Retinal pigment epithelial cell (primary cell): ENCODE results near the gene GRM4.

Experiments
- DNase-seq: peaks from one replicate; pipeline ENCODE4 v3.0.0-alpha.2; 2010; ENCODE audit warnings: low read depth
- H3K4me3 ChIP-seq: 2 replicates; pipeline ENCODE4 v1.5.1; 2011; ENCODE audit warnings: mild to moderate bottlenecking, low read length, control low read depth, moderate library complexity
- TF ChIP-seq, protein P1 (sequence below): conservative IDR thresholded peaks from 2 replicates; pipeline ENCODE4 v1.5.1; 2011; ENCODE audit warnings: low read depth, low read length, control low read depth, inconsistent platforms

GRM4 gene

DNA sequence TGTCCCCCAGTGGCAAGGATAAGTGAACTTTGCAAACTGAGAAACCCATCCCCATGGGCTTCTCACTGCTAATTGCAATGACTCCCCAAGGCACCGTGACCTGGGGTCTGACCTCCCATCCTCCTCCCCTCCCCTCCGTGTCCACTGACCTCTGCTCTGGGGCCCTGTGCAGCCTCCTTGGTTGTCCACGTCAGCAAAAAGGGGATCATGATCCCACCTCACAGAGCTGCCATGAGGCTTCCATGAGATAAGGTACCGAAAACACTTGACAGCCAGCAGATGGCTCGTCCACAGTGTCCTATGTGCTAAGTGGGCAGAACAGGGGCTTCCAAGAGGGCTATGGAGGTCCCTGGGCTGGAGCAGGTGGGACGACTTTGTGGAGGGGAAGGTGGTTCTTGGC is 104.5 kb downstream of the GRM4 start:
- DNase-seq, result no peak
- TF ChIP-seq, protein P1, sequence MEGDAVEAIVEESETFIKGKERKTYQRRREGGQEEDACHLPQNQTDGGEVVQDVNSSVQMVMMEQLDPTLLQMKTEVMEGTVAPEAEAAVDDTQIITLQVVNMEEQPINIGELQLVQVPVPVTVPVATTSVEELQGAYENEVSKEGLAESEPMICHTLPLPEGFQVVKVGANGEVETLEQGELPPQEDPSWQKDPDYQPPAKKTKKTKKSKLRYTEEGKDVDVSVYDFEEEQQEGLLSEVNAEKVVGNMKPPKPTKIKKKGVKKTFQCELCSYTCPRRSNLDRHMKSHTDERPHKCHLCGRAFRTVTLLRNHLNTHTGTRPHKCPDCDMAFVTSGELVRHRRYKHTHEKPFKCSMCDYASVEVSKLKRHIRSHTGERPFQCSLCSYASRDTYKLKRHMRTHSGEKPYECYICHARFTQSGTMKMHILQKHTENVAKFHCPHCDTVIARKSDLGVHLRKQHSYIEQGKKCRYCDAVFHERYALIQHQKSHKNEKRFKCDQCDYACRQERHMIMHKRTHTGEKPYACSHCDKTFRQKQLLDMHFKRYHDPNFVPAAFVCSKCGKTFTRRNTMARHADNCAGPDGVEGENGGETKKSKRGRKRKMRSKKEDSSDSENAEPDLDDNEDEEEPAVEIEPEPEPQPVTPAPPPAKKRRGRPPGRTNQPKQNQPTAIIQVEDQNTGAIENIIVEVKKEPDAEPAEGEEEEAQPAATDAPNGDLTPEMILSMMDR, result no peak
- H3K4me3 ChIP-seq, result no peak overlapping the region

DNA sequence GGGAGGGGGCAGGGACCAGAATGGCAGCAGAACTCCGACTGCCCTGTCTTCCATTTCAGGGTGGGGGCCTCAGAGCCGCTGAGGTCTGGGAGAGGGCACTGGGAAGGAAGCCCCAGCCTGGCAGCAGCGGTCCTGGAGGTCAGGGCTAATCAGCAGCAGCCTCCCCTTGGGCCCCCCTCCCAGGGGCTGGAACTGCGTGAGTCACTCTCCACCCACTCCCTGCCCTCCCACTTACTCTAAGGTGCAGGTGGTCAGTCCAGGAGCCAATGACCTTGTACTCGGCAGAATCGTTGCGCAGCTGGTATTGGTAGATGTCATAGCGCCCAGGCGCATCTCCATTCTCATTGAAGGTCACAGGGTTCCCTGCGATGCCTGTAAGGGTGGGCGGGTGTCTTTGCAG is 105.9 kb downstream of the GRM4 start:
- no peak for DNase-seq
- no peak overlapping the region for H3K4me3 ChIP-seq
- TF ChIP-seq, protein P1, result no peak

DNA sequence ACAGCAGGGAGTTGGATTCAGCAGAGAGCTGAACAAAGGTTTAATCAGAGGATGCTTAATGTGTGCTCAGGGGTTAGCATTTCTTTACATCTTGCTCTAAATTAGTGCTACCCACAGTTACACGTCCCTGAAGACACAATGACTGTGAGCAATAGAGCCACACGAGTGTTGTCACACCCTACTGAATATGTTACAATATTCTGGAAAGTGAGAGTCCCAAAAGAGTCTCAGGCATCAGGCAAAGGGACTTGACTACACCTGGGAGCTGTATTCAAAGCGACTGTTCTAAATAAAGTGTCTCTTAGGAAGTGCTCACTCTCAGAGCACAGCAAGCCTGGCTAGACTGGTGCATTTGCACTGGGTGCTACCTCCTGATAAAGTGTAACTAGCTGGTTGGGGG is 108.7 kb downstream of the GRM4 start:
- no peak overlapping the region for H3K4me3 ChIP-seq
- TF ChIP-seq, protein P1, result no peak
- DNase-seq, result no peak

DNA sequence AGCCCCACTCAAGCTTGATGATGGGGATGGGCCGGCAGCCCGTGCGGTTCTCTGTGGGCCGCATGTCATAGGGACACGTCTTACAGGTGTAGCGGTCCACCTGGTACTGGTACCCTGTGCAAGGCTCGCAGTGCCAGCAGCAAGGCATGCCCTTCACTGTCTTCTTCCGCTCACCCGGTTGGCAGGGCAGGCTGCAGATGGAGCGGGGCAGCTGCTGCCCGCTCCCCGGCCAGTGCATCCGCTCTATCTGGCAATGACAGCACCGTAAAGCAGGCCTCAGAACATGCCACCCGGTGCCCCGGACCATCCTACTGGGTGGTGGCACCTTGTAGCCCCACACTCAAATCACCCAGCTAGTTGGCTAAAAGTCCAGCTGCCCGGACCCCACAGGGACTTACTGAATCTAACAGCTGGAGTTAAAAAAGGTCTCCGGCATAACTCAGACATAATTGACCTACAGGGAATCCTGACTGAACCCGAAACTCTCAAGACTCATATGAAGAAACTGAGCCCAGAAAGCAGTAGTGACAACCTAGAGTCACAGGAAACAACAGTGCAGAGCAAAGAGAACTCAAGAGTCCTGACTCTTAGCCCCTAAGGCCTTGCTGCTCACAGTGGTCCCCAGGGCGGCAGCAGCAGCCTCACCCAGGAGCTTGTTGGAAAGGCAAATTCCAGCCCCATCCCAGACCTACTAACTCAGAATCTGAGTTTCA is 109.4 kb downstream of the GRM4 start:
- H3K4me3 ChIP-seq, result no peak overlapping the region
- TF ChIP-seq, protein P1, result no peak

DNA sequence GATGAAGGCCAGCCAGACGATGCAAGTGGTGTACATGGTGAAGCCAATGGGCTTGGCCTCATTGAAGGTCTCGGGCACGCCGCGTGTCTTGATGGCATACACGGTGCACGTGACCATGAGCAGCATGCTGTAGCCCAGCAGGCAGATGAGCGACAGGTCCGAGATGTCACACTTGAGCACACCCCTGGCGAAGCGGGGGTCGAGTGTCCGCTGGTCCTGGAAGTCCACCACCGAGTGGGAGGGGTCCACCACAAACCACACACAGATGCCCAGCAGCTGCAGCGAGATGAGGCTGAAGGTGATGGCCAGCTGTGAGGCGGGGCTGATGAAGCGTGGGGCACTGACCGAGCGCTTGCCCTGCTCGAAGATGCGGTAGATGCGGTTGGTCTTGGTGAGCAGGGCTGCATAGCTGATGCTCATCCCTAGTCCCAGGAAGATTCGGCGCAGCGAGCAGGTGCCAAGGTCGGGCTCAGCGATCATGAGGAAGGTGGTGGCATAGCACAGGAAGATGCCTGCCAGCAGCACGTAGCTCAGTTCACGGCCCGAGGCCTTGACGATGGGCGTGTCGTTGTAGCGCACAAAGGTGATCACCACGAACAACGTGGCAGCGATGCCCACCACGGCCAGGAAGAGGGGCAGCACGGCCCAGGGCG is 110.1 kb downstream of the GRM4 start:
- no peak overlapping the region for H3K4me3 ChIP-seq
- DNase-seq, result no peak
- TF ChIP-seq, protein P1, result no peak

More for the DNA sequence above, 109.4 kb downstream of the GRM4 start:
- DNase-seq, result no peak

DNA sequence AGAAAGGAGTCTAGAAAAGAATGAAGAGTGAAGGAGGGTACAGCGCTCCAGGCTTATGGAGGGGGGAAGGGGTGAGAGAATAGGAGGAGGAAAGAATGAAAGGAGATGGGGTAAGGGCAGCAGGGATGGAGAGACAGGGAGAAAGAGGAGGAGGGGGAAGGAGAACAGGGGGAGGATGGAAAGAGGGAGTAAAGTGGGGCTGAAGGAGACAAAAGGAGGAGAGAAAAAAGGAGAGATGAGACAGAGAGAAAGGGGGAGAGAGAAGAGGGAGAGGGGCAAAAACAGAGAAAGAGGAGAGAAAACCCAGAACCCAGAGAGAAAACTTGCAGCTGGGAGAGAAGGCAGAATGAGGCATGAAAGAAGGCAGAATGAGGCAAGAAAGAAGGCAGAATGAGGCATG is 110.7 kb downstream of the GRM4 start:
- no peak for DNase-seq
- no peak overlapping the region for H3K4me3 ChIP-seq
- TF ChIP-seq, protein P1, result no peak

DNA sequence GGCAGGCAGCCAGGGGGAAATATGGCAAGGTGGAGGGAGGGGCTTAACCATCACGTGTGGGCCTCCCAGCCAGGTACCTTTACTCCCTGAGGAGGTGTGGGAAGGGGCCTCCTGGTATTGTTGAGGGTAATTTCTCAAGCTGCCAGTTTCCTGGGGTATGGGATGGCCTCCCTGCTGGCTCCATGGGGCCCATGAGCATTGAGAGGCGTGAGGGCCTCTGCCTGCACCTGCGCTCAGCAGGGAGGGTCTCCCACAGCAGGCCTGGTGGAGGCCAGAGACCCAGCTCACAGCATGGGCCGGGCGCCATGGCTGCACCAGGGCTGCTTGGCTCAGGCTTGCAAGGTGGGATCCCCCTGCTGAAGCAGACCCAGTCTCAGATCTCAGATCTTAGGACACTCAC is 113.0 kb downstream of the GRM4 start:
- TF ChIP-seq, protein P1, result no peak
- DNase-seq, result no peak
- no peak overlapping the region for H3K4me3 ChIP-seq
